Smooth muscle cell (in vitro differentiated cells): ENCODE data around the gene CDKN1C. TPM values are rescaled to one million over a fixed set of nuclear protein-coding genes. Genes with fewer than 3 reads are reported as not detected.

Experiments
- DNase-seq: peaks from one replicate; lab custom pipeline; 2025; ENCODE audit not compliant: unreplicated experiment; lab: John Stamatoyannopoulos, UW
- H2AFZ ChIP-seq: fragments of 200-600 bp; sonication (generic); 2 replicates; pipeline ENCODE4 v1.6.0; 2016; ENCODE audit warnings: antibody characterized with exemption, low read depth, mild to moderate bottlenecking
- H3F3A ChIP-seq: fragments of 200-600 bp; sonication (generic); 2 replicates; pipeline ENCODE4 v1.6.0; 2017; ENCODE audit warnings: antibody characterized with exemption, low read depth
- H3K27ac ChIP-seq: fragments of 200-600 bp; sonication (generic); 2 replicates; pipeline ENCODE4 v1.5.1; 2016; ENCODE audit warnings: low read depth, mild to moderate bottlenecking
- H3K27me3 ChIP-seq: fragments of 200-600 bp; sonication (generic); 2 replicates; pipeline ENCODE4 v1.6.1; 2016; ENCODE audit warnings: low read depth, mild to moderate bottlenecking
- H3K36me3 ChIP-seq: fragments of 200-600 bp; sonication (generic); 2 replicates; pipeline ENCODE4 v1.5.1; 2016; ENCODE audit warnings: low read depth
- H3K4me1 ChIP-seq: fragments of 200-600 bp; sonication (generic); 2 replicates; pipeline ENCODE4 v1.5.1; 2016; ENCODE audit warnings: low read depth
- H3K4me2 ChIP-seq: fragments of 200-600 bp; sonication (generic); 2 replicates; pipeline ENCODE4 v1.6.0; 2016; ENCODE audit warnings: mild to moderate bottlenecking
- H3K4me3 ChIP-seq: fragments of 200-600 bp; sonication (generic); 2 replicates; pipeline ENCODE4 v1.5.1; 2016; ENCODE audit warnings: mild to moderate bottlenecking
- H3K79me2 ChIP-seq: fragments of 200-600 bp; sonication (generic); 2 replicates; pipeline ENCODE4 v1.6.0; 2016; ENCODE audit warnings: low read depth, mild to moderate bottlenecking
- H3K9ac ChIP-seq: fragments of 200-600 bp; sonication (generic); 2 replicates; pipeline ENCODE4 v1.6.0; 2016; ENCODE audit warnings: low read depth
- H3K9me3 ChIP-seq: fragments of 200-600 bp; sonication (generic); replicated peaks from 2 replicates; pipeline ENCODE4 v1.5.1; 2016; ENCODE audit warnings: low read depth
- H4K20me1 ChIP-seq: fragments of 200-600 bp; sonication (generic); 2 replicates; pipeline ENCODE4 v1.6.0; 2016; ENCODE audit warnings: low read depth
- CTCF ChIP-seq: fragments of 200-600 bp; sonication (generic); IDR thresholded peaks from 2 replicates; pipeline ENCODE4 v1.5.1; 2017; ENCODE audit warnings: borderline replicate concordance, mild to moderate bottlenecking, antibody characterized with exemption; ENCODE audit not compliant: insufficient read depth, poor library complexity, severe bottlenecking
- WGBS: methylation state at CpG from one replicate; pipeline ENCODE4 v1.1.7; 2016; ENCODE audit warnings: low lambda C conversion rate; 5-methylcytosine and 5-hydroxymethylcytosine counted together
- polyA plus RNA-seq: library from polyadenylated mRNA; unstranded; fragments of >200 nt; fragmentation: Nextera tagmentation; extraction: Ambion mirVana; gene quantifications from 2 replicates; pipeline ENCODE4 v1.2.1, GENCODE V29; 2016
- total RNA-seq: library from RNA; depleted of rRNA; stranded (reverse); fragments of >200 nt; gene quantifications from 2 replicates; pipeline ENCODE4 v1.2.3, GENCODE V29; 2014

The CDKN1C gene
- total and polyA plus RNA-seq, 2 experiments from 2014 or later, result 171 to 392 TPM

GRCh38 chr11:2902784-2903671 lies 17.5 kb upstream of the CDKN1C start:
- H3K9me3 ChIP-seq, result no peaks in the 10 kb centered on the region
- H4K20me1 ChIP-seq, result no peaks in the 10 kb centered on the region
- H3K4me3 ChIP-seq, result peak overlapping the region; percentile 88
- 80% methylated on average over 21 of the region's 23 CpGs for WGBS
- no peaks in the 10 kb centered on the region for H3F3A ChIP-seq
- TF ChIP-seq CTCF, result no peak
- no peak overlapping the region for H3K9ac ChIP-seq
- no peaks in the 10 kb centered on the region for H3K27me3 ChIP-seq
- H3K27ac ChIP-seq, result no peak overlapping the region
- H3K4me2 ChIP-seq, result peak overlapping the region; percentile 99
- no peaks in the 10 kb centered on the region for H3K36me3 ChIP-seq
- DNase-seq, result no peak
- H3K79me2 ChIP-seq, result no peaks in the 10 kb centered on the region
- peak overlapping the region; percentile 89 for H2AFZ ChIP-seq
- H3K4me1 ChIP-seq, result peaks cover 4% of the 10 kb centered on the region

- Histone ChIP-seq H3K4me1 (peaks cover 4% of the 10 kb centered on the region), H3K9me3 (no peaks in the 10 kb centered on the region), H3F3A (no peaks in the 10 kb centered on the region), H3K79me2 (no peaks in the 10 kb centered on the region), H3K4me2 (peak overlapping the region; percentile 99), H3K36me3 (no peaks in the 10 kb centered on the region), H3K9ac (no peak overlapping the region), H3K4me3 (peak overlapping the region; percentile 88), H2AFZ (peak overlapping the region; percentile 89), H3K27me3 (no peaks in the 10 kb centered on the region), H4K20me1 (no peaks in the 10 kb centered on the region), H3K27ac (no peak overlapping the region)
- DNase-seq, result peak; percentile 73
- 5% methylated on average over 27 of the region's 58 CpGs for WGBS
- TF ChIP-seq CTCF, result no peak
Observed at GRCh38 chr11:2901854-2902783, 16.5 kb upstream of the CDKN1C start.

- Histone ChIP-seq H3K9ac (no peak overlapping the region), H3K79me2 (no peaks in the 10 kb centered on the region), H3K27me3 (no peaks in the 10 kb centered on the region), H3K36me3 (no peaks in the 10 kb centered on the region), H2AFZ (no peak overlapping the region), H4K20me1 (no peaks in the 10 kb centered on the region), H3K4me1 (peaks cover 4% of the 10 kb centered on the region), H3K4me2 (peak overlapping the region; percentile 99), H3K27ac (no peak overlapping the region), H3K9me3 (no peaks in the 10 kb centered on the region), H3K4me3 (peak overlapping the region; percentile 88), H3F3A (no peaks in the 10 kb centered on the region)
- DNase-seq, result no peak
- 94% methylated on average over 14 of the region's 16 CpGs for WGBS
- no peak for TF ChIP-seq CTCF
Observed at GRCh38 chr11:2901196-2901796, 15.7 kb upstream of the CDKN1C start.
